H9 (cell line): ENCODE measurements around the gene TTC28. TPM values are rescaled to one million over a fixed set of nuclear protein-coding genes. Genes with fewer than 3 reads are reported as not detected.

Source experiments
- DNase-seq: peaks from one replicate; pipeline ENCODE4 v3.0.0-alpha.2; 2017
- H2AFZ ChIP-seq: one replicate; pipeline ENCODE4 v1.6.1; 2013; ENCODE audit warnings: mild to moderate bottlenecking, low read length, control low read depth, moderate library complexity
- H2AK5ac ChIP-seq: 2 replicates; pipeline ENCODE4 v1.6.1; 2013; ENCODE audit warnings: low read length, control low read depth, mixed read lengths; ENCODE audit not compliant: insufficient read length
- H2BK120ac ChIP-seq: one replicate; pipeline ENCODE4 v1.6.1; 2013; ENCODE audit warnings: low read depth, mild to moderate bottlenecking, low read length, control low read depth, inconsistent platforms; ENCODE audit not compliant: poor library complexity, severe bottlenecking
- H2BK12ac ChIP-seq: 2 replicates; pipeline ENCODE4 v1.6.1; 2013; ENCODE audit warnings: low read length, control low read depth, mixed read lengths, low read depth; ENCODE audit not compliant: insufficient read length
- H2BK15ac ChIP-seq: 2 replicates; pipeline ENCODE4 v1.6.1; 2013; ENCODE audit warnings: low read depth, low read length, control low read depth
- H2BK20ac ChIP-seq: one replicate; pipeline ENCODE4 v1.6.1; 2013; ENCODE audit warnings: low read depth, mild to moderate bottlenecking, low read length, control low read depth, inconsistent platforms; ENCODE audit not compliant: poor library complexity, severe bottlenecking
- H2BK5ac ChIP-seq: 2 replicates; pipeline ENCODE4 v1.6.1; 2013; ENCODE audit warnings: low read length, control low read depth, mixed read lengths; ENCODE audit not compliant: insufficient read length
- H3K14ac ChIP-seq: 2 replicates; pipeline ENCODE4 v1.6.1; 2013; ENCODE audit warnings: low read length, control low read depth; ENCODE audit not compliant: insufficient read depth
- H3K18ac ChIP-seq: 2 replicates; pipeline ENCODE4 v1.6.1; 2013; ENCODE audit warnings: low read depth, mild to moderate bottlenecking, mixed read lengths, low read length, control low read depth; ENCODE audit not compliant: insufficient read length
- H3K23ac ChIP-seq: 2 replicates; pipeline ENCODE4 v1.6.1; 2013; ENCODE audit warnings: low read length, control low read depth, mixed read lengths, low read depth; ENCODE audit not compliant: insufficient read length
- H3K23me2 ChIP-seq: 2 replicates; pipeline ENCODE4 v1.6.1; 2013; ENCODE audit warnings: low read depth, mild to moderate bottlenecking, mixed read lengths, low read length, control low read depth; ENCODE audit not compliant: insufficient read length, poor library complexity, severe bottlenecking
- H3K27ac ChIP-seq: 2 replicates; pipeline ENCODE4 v1.5.1; 2013; ENCODE audit warnings: low read length, control low read depth, mixed read lengths, low read depth; ENCODE audit not compliant: insufficient read length
- H3K27me3 ChIP-seq: 2 replicates; pipeline ENCODE4 v1.6.1; 2013; ENCODE audit warnings: low read length, control low read depth, inconsistent platforms; ENCODE audit not compliant: insufficient read depth
- H3K4ac ChIP-seq: 2 replicates; pipeline ENCODE4 v1.6.1; 2013; ENCODE audit warnings: low read depth, mild to moderate bottlenecking, control low read depth, inconsistent platforms, low read length, moderate library complexity
- H3K4me1 ChIP-seq: 2 replicates; pipeline ENCODE4 v1.6.1; 2013; ENCODE audit warnings: low read length, control low read depth, inconsistent platforms; ENCODE audit not compliant: insufficient read depth
- H3K4me2 ChIP-seq: 2 replicates; pipeline ENCODE4 v1.6.1; 2013; ENCODE audit warnings: low read length, control low read depth, mixed read lengths; ENCODE audit not compliant: insufficient read length, insufficient read depth
- H3K56ac ChIP-seq: 2 replicates; pipeline ENCODE4 v1.6.1; 2013; ENCODE audit warnings: low read depth, mild to moderate bottlenecking, mixed read lengths, low read length, control low read depth; ENCODE audit not compliant: insufficient read length
- H3K79me1 ChIP-seq: 2 replicates; pipeline ENCODE4 v1.6.1; 2013; ENCODE audit warnings: low read depth, mild to moderate bottlenecking, moderate library complexity, low read length, control low read depth, inconsistent platforms; ENCODE audit not compliant: insufficient read depth, poor library complexity, severe bottlenecking
- H3K79me2 ChIP-seq: 2 replicates; pipeline ENCODE4 v1.6.1; 2013; ENCODE audit warnings: low read length, control low read depth, inconsistent platforms; ENCODE audit not compliant: insufficient read depth
- H3K9ac ChIP-seq: 2 replicates; pipeline ENCODE4 v1.6.1; 2013; ENCODE audit warnings: low read length, control low read depth, mixed read lengths; ENCODE audit not compliant: insufficient read length; ENCODE audit errors: extremely low read depth
- H3K9me3 ChIP-seq: one replicate; pipeline ENCODE4 v1.6.1; 2013; ENCODE audit warnings: low read depth, low read length, inconsistent platforms; ENCODE audit not compliant: control insufficient read depth
- H3T11ph ChIP-seq: one replicate; pipeline ENCODE4 v1.6.1; 2013; ENCODE audit warnings: mild to moderate bottlenecking, low read length, control low read depth, inconsistent platforms
- H4K20me1 ChIP-seq: one replicate; pipeline ENCODE4 v1.6.1; 2013; ENCODE audit not compliant: control insufficient read depth, insufficient read length, insufficient read depth
- H4K5ac ChIP-seq: 2 replicates; pipeline ENCODE4 v1.6.1; 2013; ENCODE audit warnings: low read depth, mild to moderate bottlenecking, mixed read lengths, low read length, control low read depth; ENCODE audit not compliant: insufficient read length
- H4K8ac ChIP-seq: replicated peaks from 2 replicates; pipeline ENCODE4 v1.6.1; 2013; ENCODE audit warnings: low read length, control low read depth, mixed read lengths, low read depth; ENCODE audit not compliant: insufficient read length
- H4K91ac ChIP-seq: 2 replicates; pipeline ENCODE4 v1.6.1; 2013; ENCODE audit warnings: low read depth, mild to moderate bottlenecking, moderate library complexity, mixed read lengths, low read length, control low read depth; ENCODE audit not compliant: insufficient read length
- H3K27ac Mint-ChIP-seq, 3 experiments: 2 replicates in 2 of 3; 3 replicates in 1 of 3; pipeline ENCODE4 v1.8.0; 2020 to 2021; ENCODE audit warnings: mixed read lengths in 3 of 3, mild to moderate bottlenecking in 1 of 3, moderate library complexity in 1 of 3
- H3K27me3 Mint-ChIP-seq: 2 replicates; pipeline ENCODE4 v1.8.0; 2021; ENCODE audit warnings: low read depth, mild to moderate bottlenecking, moderate library complexity, mixed read lengths
- H3K36me3 Mint-ChIP-seq, 3 experiments: 2 replicates in 2 of 3; 3 replicates in 1 of 3; pipeline ENCODE4 v1.8.0; 2020 to 2021; ENCODE audit warnings: low read depth in 3 of 3, mixed read lengths in 3 of 3; ENCODE audit not compliant: insufficient read depth in 1 of 3
- H3K4me1 Mint-ChIP-seq, 2 experiments: 2 replicates each; pipeline ENCODE4 v1.8.0; 2020; ENCODE audit warnings: mixed read lengths in 2 of 2
- H3K4me3 Mint-ChIP-seq, 2 experiments: 2 replicates in 1 of 2; 3 replicates in 1 of 2; pipeline ENCODE4 v1.8.0; 2020 to 2021; ENCODE audit warnings: mild to moderate bottlenecking in 2 of 2, mixed read lengths in 2 of 2, moderate library complexity in 1 of 2
- H3K9me3 Mint-ChIP-seq, 2 experiments: 2 replicates in 1 of 2; 3 replicates in 1 of 2; pipeline ENCODE4 v1.8.0; 2020; ENCODE audit warnings: mild to moderate bottlenecking in 2 of 2, mixed read lengths in 2 of 2, moderate library complexity in 1 of 2
- whole genome bisulfite sequencing: extraction: QIAGEN DNeasy Blood & Tissue Kit; methylation state at CpG from one replicate; pipeline ENCODE4 v1.1.7; 2013; ENCODE audit warnings: missing lambda C conversion rate, low lambda C conversion rate, mixed read lengths; ENCODE audit not compliant: insufficient read length; ENCODE audit errors: extremely low coverage; 5-methylcytosine and 5-hydroxymethylcytosine counted together
- total RNA-seq: library from RNA; stranded (reverse); gene quantifications from 2 replicates; pipeline ENCODE4 v1.2.1, GENCODE V29; 2021
- TF ChIP-seq, protein P1 (sequence below): fragments of 200-600 bp; sonication (generic); conservative IDR thresholded peaks from 3 replicates; pipeline ENCODE4 v1.8.0; 2021; ENCODE audit warnings: antibody characterized with exemption, mild to moderate bottlenecking

The TTC28 gene
- total RNA-seq, 1 experiment from 2014 or later = 13.6 TPM

DNA sequence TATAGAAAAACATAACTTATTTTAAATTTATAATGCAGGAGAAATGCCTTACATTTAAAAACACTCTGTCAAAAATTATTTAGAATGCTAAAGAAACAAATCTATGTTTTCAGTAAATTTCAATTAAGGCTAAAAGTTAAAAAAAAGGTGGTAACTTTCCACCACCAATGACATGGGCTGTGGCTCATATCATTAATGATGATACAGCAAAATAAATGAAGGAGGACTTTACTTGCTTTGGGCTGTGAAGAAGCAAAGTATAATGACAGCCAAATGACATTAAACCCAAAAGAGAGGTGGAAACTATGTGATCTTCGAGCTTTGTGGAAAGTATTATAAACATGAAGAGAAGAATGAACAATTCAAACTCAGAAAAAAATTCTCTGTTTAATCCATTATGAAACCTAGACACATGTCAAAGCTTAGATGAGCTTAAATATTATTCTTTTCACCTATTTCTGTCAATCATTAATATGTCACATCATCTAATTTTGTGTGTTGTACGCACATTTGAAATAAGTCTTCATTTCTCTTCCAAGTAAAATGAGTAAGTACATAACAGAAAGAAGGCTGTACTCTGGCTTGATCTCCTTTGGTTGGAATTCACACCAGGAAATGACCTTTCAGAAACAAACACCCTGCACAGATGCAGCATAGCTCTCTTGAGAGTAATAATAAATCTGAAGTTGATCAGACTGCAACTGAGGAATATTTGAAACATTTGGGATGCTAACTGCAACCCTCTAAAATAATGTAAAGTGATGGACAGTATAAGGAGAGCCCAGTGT lies 265.8 kb downstream of the TTC28 start:
- no peak overlapping the region for H3K4me2 ChIP-seq
- H3K9me3 ChIP-seq = no peaks in the 10 kb centered on the region
- no peaks in the 10 kb centered on the region for H3K4me1 ChIP-seq
- no peak overlapping the region for H2BK15ac ChIP-seq
- no peaks in the 10 kb centered on the region for H3K79me1 ChIP-seq
- H3K23me2 ChIP-seq = no peaks in the 10 kb centered on the region
- no peak overlapping the region for H3K14ac ChIP-seq
- no peak overlapping the region for H3K4ac ChIP-seq
- H3K9me3 Mint-ChIP-seq = no peaks in the 10 kb centered on the region
- no CpG with 5 or more reads among the region's 2 CpGs for WGBS
- H2BK120ac ChIP-seq = no peak overlapping the region
- H4K8ac ChIP-seq = no peak overlapping the region
- H3K23ac ChIP-seq = no peak overlapping the region
- H3K18ac ChIP-seq = no peak overlapping the region
- H2BK12ac ChIP-seq = no peak overlapping the region
- H3K56ac ChIP-seq = no peak overlapping the region
- H2BK20ac ChIP-seq = no peak overlapping the region
- no peaks in the 10 kb centered on the region for H3K36me3 Mint-ChIP-seq
- no peak overlapping the region for H3K27ac ChIP-seq
- no peaks in the 10 kb centered on the region for H3K79me2 ChIP-seq
- H3T11ph ChIP-seq = no peak overlapping the region
- no peaks in the 10 kb centered on the region for H3K27me3 ChIP-seq
- peaks cover 8% of the 10 kb centered on the region in 2 experiments for H3K4me1 Mint-ChIP-seq
- TF ChIP-seq, protein P1, sequence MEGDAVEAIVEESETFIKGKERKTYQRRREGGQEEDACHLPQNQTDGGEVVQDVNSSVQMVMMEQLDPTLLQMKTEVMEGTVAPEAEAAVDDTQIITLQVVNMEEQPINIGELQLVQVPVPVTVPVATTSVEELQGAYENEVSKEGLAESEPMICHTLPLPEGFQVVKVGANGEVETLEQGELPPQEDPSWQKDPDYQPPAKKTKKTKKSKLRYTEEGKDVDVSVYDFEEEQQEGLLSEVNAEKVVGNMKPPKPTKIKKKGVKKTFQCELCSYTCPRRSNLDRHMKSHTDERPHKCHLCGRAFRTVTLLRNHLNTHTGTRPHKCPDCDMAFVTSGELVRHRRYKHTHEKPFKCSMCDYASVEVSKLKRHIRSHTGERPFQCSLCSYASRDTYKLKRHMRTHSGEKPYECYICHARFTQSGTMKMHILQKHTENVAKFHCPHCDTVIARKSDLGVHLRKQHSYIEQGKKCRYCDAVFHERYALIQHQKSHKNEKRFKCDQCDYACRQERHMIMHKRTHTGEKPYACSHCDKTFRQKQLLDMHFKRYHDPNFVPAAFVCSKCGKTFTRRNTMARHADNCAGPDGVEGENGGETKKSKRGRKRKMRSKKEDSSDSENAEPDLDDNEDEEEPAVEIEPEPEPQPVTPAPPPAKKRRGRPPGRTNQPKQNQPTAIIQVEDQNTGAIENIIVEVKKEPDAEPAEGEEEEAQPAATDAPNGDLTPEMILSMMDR = no peak
- no peaks in the 10 kb centered on the region for H3K27me3 Mint-ChIP-seq
- DNase-seq = no peak
- H2AK5ac ChIP-seq = no peak overlapping the region
- no peak overlapping the region for H3K9ac ChIP-seq
- no peak overlapping the region for H2BK5ac ChIP-seq
- no peaks in the 10 kb centered on the region for H4K20me1 ChIP-seq
- no peak overlapping the region for H3K27ac Mint-ChIP-seq
- H4K91ac ChIP-seq = no peak overlapping the region
- H3K4me3 Mint-ChIP-seq = no peak overlapping the region
- H4K5ac ChIP-seq = no peak overlapping the region
- H2AFZ ChIP-seq = no peak overlapping the region
